ENCODE measurements around the gene SCN11A.

- peak; percentile 93 for TF ChIP-seq POLR2AphosphoS5 (IDR thresholded peaks at IDR 0.05; ENCODE audit: low read depth, low read length)
- TF ChIP-seq TAF1 (IDR thresholded peaks at IDR 0.05; ENCODE audit: borderline replicate concordance, low read depth, low read length), result peak; percentile 91
- peak; percentile 94 for TF ChIP-seq POLR2A (IDR thresholded peaks at IDR 0.05; ENCODE audit: low read depth, low read length)
Measured at GRCh38 chr3:39051649-39052561, at the start of gene SCN11A, which contains the start of gene WDR48.

Measured in GM12892 (cell line).